Measurements from ENCODE around the gene GALNT11.
"Not testable (repeated sequence)": the region's sequence is repeated elsewhere in the genome, so short reads cannot be mapped to it uniquely, and the experiment has no call there.

GALNT11 gene
- total RNA-seq: 55.1 to 106 (median 91.2) reads per million in 4 experiments

GRCh38 chr7:152025077-152025936 is at the start of gene GALNT11:
Gene GALNT11, plus strand, starts transcription at chr7:152025674. Its CDS starts 68,554 bp downstream, at chr7:152094228.
- peak; percentile 81 for DNase-seq

DNA sequence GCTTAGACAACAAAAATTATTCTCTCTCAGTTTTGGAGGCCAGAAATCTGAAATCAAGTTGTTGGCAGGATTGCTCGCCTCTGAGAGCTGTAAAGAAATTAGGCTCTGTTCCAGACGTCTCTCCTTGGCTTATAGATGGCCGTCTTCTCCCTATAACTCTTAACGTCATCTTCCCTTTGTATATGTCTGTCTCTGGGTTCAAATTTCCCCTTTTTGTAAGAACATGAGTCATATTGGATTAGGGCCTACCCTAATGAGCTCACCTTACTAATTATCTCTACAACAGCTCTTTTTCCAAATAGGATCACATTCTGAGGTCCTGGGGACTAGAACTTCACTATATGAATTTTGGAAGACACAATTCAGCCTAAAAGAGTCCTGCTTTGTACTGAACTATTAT is 46.9 kb upstream of the GALNT11 start:
- DNase-seq: no peak

GRCh38 chr7:151981223-151981622 is 44.3 kb upstream of the GALNT11 start:
- DNase-seq: no peak

DNA sequence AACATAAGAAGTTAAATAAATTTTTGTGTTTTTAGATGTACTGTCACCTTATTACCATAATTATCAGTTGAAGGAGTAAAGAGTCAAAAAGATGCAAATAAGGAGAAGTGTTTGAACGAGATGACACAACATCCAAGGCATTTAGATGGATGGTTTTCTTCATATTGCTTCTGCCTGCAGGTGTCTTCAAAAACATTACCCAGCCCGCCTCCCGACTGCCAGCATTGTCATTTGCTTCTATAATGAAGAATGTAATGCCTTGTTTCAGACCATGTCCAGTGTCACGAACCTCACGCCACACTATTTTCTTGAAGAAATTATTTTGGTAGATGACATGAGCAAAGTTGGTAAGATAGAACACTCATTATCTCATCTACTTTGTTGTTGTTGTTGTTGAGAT is 42.7 kb upstream of the GALNT11 start:
- no peak for DNase-seq

DNA sequence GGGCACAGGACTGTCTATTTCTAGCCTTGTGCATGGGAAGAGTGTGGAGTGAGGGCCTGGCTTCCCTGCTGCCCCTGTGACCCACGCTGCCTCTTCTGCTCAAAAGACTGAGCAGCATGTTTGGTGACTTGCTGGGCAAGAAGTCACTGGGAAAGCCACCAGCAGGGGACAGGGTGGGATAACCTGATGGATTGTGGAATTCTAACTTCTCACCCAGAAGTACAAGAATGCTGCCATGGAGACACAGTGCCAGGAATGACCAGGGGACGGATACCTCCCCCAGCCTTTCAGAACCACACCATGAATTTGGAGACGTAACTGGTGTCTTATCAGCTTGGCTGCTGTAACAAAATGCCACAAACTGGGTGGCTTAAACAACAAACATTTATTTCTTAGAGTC is 40.9 kb upstream of the GALNT11 start:
- DNase-seq: no peak

DNA sequence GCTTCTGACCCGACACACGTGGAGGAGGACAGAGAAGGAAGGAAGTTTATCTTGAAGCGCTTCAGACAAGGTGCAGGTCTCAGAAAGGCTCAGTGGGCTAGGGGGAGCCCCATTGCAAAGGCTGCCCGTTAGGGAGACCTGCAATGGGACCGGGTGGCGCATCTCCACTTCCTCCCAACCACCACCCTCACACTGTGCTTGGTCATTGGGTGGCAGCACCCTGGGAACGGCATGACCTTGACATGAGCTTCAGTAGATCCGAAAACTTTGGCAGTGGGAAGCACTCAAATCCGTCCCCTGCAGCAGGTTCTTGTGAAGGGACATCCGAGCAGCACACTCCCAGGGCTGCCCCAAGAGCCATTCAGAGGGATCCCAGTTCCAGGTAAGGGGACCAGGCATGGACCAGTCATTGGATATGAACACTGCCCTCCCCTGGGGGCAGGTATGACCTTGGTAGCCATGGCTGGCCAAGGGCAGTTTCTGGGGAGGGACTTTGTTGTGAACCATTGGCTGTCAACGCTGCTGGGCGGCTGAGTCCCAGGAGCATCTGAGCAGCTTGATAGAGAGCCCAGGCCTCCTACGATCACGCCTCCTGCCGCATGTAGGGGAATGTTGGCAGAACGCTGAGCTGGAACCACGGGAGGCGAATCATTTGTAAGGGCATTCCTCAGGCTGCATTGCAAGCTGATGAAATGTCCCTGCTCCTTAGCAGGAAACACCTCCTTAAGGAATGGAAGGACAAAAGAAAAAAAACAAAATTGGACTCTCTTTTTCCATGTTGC is 37.5 kb upstream of the GALNT11 start:
- DNase-seq: no peak

DNA sequence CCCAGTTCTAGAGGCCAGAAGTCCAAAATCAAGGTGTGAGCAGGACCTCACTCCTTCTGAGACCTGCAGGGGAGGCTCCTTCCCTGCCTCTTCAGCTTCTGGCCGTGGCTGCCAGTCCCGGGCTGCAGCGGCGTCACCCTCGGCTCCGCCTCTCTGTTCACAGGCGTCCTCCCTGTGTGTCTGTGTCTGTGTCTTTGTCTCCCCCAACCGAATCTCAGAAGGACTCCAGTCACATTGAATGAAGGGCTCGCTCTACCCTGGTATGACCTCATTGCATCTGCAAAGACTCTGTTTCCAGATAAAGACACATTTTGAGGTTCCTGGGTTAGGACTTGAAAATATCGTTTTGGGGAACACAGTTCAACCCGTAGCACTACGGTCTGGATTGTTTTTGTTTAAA is 33.1 kb upstream of the GALNT11 start:
- no peak for DNase-seq

DNA sequence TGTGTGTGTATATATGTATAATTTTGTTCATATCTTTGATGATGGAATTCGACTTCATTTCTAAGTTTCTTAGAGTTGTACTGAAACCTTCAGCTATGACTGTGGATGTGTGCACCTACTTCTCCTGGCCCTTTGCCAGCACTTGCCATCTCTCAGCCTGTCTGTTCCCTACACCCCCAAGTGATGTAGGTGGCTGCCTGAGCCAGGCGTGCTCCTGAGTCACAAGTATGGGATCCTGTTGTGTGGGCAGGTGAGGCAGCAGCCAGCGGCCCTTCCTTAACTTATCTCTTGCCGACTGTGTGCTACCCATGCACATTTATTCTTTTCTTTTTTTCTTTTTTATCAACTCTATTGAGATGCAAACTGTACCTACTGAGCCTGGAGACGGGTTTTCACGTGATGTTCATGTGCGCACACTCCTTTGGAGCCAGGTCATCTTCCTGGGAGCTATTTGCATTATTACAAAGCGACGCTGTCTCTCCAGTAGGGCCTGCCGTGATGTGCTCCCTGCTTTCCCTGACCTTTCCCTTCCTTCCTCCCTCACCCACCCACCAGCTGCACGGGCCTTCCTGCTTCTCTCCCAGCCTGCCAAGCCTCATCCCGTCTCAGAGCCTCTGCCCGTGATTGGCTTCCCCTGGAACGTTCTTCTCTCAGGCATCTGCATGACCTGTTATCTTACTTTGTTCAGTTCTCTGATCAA is 31.3 kb upstream of the GALNT11 start:
- no peak for DNase-seq

- DNase-seq: no peak
These were observed 25.9 kb upstream of the GALNT11 start for GRCh38 chr7:151999424-152000090.

DNA sequence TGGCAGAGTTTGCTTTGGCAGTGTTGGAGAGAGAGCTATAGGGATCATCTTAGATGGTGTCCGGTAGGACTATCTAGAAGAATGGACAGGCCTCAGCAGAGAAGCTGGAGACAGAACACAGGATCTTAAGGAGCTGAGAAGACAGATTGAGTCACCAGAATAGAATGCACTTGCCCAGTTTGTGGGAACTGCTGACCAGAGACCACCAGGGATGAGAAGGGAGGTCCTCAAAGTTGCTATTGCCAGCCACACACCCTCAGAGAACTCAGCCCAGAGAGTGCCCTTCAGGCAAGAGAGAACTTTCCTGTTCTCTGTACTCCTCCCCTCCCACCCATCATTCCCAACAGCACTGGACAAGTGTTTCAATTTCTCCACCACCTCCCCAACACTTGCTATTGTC is 25.3 kb upstream of the GALNT11 start:
- no peak for DNase-seq

DNA sequence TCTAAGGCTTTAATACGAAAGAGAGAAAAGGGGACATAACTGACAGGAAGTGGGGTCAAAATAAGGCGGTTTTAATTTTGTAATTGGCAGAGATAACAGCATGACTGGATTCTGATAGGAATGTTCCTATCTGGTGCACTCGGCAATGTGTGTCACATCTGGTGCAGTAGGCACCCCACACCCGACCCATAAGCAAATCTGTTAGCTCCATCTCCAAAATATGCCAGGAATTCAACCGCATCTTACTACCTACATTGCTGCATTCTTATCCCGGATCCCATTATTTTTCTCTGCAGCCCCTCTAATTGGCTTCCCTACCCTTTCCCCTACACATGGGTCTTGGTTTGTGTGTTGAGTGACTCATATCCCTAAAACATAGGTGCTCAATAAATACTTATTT is 19.1 kb upstream of the GALNT11 start:
- DNase-seq: no peak

DNA sequence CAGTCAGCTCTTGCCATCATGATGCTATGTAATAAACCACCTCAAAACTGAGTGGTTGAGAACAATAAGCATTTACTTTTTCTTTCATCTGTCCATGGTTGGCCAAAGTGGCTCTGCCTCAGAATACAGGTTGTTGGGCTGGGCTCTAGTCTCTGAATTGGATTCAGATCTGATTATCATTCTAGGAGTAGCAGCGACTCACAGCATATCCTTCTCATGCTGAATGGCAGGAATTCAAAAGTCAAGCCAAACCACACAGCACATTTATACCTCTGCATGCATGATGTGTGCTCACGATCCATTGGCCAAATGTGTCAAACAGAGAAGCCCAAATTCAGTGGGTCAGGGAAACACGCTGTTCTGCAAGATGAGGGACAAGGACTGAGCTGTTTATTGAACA is 13.6 kb upstream of the GALNT11 start:
- no peak for DNase-seq

- no peak for DNase-seq
These were observed 12.2 kb upstream of the GALNT11 start for GRCh38 chr7:152013230-152013629.

DNA sequence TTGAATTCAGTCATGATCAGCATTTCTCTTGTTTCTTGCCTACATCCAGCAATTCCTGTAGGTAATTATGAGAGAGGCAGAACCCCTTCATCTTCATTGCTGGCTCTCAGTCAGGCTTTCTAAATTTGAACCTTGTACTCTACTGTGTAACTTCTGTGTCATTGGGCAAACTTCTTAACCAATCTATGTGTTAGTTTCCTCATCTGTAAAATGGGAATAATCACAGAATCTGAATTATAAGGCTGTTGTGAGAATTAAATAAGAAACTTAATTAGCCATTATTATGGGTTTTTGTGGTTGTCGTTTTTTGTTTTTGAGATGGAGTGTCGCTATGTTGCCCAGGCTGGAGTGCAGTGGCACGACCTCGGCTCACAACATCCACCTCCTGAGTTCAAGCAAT is 11.5 kb upstream of the GALNT11 start:
- no peak for DNase-seq

GRCh38 chr7:152014722-152015121 is 10.8 kb upstream of the GALNT11 start:
- no peak for DNase-seq

- DNase-seq: no peak
These were observed 9.9 kb upstream of the GALNT11 start for GRCh38 chr7:152015600-152015999.

DNA sequence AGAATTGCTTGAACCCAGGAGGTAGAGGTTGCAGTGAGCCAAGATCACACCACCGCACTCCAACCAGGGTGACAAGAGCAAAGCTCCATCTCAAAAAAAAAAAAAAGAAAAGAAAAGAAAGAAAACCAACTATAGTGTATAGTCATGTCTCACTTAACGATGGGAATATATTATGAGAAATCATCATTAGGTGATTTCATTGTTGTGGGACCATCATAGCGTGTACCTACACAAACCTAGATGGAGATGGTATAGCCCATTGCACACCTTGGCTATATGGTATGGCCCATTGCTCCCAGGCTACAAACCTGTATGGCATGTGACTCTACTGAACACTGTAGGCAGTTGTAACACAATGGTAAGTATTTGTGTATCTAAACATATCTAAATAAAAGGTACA is 8.5 kb upstream of the GALNT11 start:
- DNase-seq: no peak

DNA sequence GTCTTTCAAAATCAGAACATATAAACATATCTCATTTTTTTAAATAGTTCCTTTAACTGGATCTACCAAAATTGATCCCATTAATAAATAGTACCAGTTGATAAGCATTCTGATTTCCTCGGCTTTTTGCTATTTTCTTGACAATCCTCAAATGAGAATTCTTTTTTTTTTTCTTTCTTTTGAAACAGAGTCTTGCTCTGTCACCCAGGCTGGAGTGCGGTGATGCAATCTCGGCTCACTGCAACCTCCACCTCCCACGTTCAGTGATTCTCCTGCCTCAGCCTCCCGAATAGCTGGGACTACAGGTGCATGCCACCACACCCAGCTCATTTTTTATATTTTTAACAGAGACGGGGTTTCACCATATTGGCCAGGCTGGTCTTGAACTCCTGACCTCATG is 7.8 kb upstream of the GALNT11 start:
- DNase-seq: not testable (repeated sequence)

GRCh38 chr7:152021740-152022139 is 3.7 kb upstream of the GALNT11 start:
- not testable (repeated sequence) for DNase-seq

DNA sequence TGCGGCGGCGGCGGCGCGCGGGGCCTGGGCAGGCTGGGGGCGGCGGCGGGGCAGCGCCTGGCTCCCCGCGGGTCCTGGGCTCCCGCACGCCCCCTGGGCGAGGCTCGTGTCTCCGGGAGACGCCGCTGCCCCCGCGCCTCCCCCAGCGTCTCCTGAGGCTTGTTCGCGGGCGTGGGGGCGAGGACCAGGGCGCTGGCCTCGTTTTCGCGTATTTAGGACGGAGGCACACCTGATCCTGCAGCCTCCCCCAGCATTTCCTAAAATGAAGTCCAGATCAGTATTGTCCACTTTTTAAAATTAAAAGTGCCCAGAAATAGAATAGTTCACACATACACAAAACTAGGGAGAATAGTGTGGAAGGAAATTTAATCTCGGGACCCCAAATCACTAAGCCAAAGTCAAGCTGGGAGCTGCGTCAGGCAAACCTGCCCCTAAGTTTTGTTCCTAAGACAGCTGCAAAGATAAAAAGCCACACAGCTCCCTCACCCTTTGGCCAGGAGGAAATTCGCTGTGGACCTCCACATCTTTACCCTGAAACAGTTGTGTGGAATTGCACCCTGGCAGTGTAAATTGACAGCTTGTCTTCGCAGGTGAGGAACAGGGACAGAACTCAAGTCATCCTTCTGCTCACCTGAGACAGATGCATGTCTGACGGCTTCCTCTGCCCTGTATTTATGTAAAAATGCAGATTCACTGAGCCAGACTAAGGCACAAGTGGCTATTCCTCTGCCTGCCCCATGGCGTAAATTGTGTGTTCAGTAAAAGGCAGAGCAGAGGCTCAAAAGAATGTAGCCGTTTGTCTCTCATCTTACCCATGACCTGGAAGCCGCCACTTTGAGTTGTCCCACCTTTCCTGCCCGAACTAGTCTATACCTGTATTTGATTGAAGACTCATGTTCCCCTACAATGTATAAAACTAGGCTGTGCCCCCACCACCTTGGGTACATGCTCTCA is 740 bp downstream of the GALNT11 start:
- DNase-seq: no peak
